Transverse colon (tissue), 4 donors: ENCODE results near the gene INHBC. TPM values are rescaled to one million over a fixed set of nuclear protein-coding genes. Genes with fewer than 3 reads are reported as not detected.

Experiments
- DNase-seq: peaks from one replicate; pipeline ENCODE4 v3.0.0-alpha.2; 2019
- H3K27ac ChIP-seq, 4 donors: fragments of 200-600 bp; sonication (generic); 2 replicates each; pipeline ENCODE4 v1.5.1; 2016 to 2018; ENCODE audit warnings: inconsistent platforms in 4 of 4
- H3K27me3 ChIP-seq: fragments of 200-600 bp; sonication (generic); 2 replicates; pipeline ENCODE4 v1.5.1; 2017; ENCODE audit warnings: inconsistent platforms
- H3K36me3 ChIP-seq, 4 donors: fragments of 200-600 bp; sonication (generic); 2 replicates each; pipeline ENCODE4 v1.5.1; 2017 to 2019; ENCODE audit warnings: inconsistent platforms in 4 of 4
- H3K4me1 ChIP-seq, 4 donors: fragments of 200-600 bp; sonication (generic); 2 replicates each; pipeline ENCODE4 v1.5.1; 2017 to 2020; ENCODE audit warnings: inconsistent platforms in 4 of 4
- H3K4me3 ChIP-seq, 4 donors: fragments of 200-600 bp; sonication (generic); 1 replicate in 1 of 4; 2 replicates in 3 of 4; pipeline versions ENCODE4 v1.5.1 to v1.6.1; 2017 to 2019; ENCODE audit warnings: inconsistent platforms in 4 of 4
- H3K9me3 ChIP-seq, 2 donors: fragments of 200-600 bp; sonication (generic); 2 replicates each; pipeline ENCODE4 v1.5.1; 2017 to 2019; ENCODE audit warnings: inconsistent platforms in 2 of 2
- EP300 ChIP-seq: sonication (generic); formaldehyde crosslinking; IDR thresholded peaks from one replicate; pipeline ENCODE4 v1.6.1; 2017; ENCODE audit warnings: antibody characterized with exemption, low read depth
- POLR2A ChIP-seq: fragments of 450-650 bp; IDR thresholded peaks from one replicate; pipeline ENCODE4 v1.6.1; 2016; ENCODE audit warnings: antibody characterized with exemption, mild to moderate bottlenecking, moderate library complexity
- POLR2AphosphoS5 ChIP-seq, 3 donors: sonication (generic); formaldehyde crosslinking; IDR thresholded peaks; one replicate each; pipeline ENCODE4 v1.6.1; 2016; ENCODE audit warnings: antibody characterized with exemption in 3 of 3
- WGBS, 2 donors: methylation state at CpG; one replicate each; pipeline ENCODE4 v1.1.5; 2018; ENCODE audit warnings: low coverage in 1 of 2; 5-methylcytosine and 5-hydroxymethylcytosine counted together
- in situ Hi-C, 4 donors: fragments of 200-750 bp; cut with MboI; loops; one replicate each; pipeline versions ENCODE4 v1.15.0 to v1.15.1; 2017; ENCODE audit warnings: low sequenced_read_pairs in 3 of 4, low pct_ligation_motif_present in 1 of 4, low pct_unique_long_range_greater_than_20kb in 1 of 4
- intact Hi-C: fragments of 100-400 bp; cut with DNase I; formaldehyde crosslinking; loops from one replicate; pipeline ENCODE4 v1.15.1; 2023; ENCODE audit warnings: low total_unique reads
- total RNA-seq, 4 donors: library from RNA; depleted of rRNA; stranded (reverse); fragments of >200 nt; gene quantifications; one replicate each; pipeline ENCODE4 v1.1.0, GENCODE V29; 2016
- TF ChIP-seq, protein P1 (sequence below), 5 experiments: fragments of 200-600 bp in 3 of 5; fragments of 450-650 bp in 2 of 5; sonication (generic) in 3 of 5; IDR thresholded peaks; 1 replicate in 2 of 5; 2 replicates in 3 of 5; pipeline ENCODE4 v1.5.1; 2016 to 2017; ENCODE audit warnings: antibody characterized with exemption in 5 of 5, inconsistent platforms in 3 of 5, mild to moderate bottlenecking in 2 of 5, moderate library complexity in 1 of 5

INHBC gene
- total RNA-seq, 4 donors from 2014 or later, result not detected

DNA sequence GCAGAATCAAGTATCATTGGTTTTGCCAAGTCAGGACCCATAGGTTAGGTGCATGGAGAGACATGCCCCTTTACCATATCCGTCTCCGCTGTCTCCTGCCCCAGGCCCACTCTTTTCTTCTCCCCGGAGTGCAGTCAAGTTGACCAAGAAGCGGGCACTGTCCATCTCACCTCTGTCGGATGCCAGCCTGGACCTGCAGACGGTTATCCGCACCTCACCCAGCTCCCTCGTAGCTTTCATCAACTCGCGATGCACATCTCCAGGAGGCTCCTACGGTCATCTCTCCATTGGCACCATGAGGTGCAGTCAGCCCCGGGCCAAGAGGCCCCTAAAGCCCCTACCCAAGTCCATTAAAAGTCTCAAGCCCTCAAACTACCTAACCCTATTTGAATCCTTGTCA lies 30.0 kb downstream of the INHBC start:
- no peaks in the 10 kb centered on the region for H3K9me3 ChIP-seq
- no peaks in the 10 kb centered on the region for H3K36me3 ChIP-seq
- in situ Hi-C loops (no loop called here), intact Hi-C loops (no loop called here)
- peaks cover 38% of the 10 kb centered on the region for H3K27me3 ChIP-seq
- TF ChIP-seq POLR2A (no peak), EP300 (no peak), POLR2AphosphoS5 (IDR thresholded peaks at IDR 0.05) (no peak)
- TF ChIP-seq, protein P1, sequence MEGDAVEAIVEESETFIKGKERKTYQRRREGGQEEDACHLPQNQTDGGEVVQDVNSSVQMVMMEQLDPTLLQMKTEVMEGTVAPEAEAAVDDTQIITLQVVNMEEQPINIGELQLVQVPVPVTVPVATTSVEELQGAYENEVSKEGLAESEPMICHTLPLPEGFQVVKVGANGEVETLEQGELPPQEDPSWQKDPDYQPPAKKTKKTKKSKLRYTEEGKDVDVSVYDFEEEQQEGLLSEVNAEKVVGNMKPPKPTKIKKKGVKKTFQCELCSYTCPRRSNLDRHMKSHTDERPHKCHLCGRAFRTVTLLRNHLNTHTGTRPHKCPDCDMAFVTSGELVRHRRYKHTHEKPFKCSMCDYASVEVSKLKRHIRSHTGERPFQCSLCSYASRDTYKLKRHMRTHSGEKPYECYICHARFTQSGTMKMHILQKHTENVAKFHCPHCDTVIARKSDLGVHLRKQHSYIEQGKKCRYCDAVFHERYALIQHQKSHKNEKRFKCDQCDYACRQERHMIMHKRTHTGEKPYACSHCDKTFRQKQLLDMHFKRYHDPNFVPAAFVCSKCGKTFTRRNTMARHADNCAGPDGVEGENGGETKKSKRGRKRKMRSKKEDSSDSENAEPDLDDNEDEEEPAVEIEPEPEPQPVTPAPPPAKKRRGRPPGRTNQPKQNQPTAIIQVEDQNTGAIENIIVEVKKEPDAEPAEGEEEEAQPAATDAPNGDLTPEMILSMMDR (IDR thresholded peaks at IDR 0.05), result no peak
- 89 to 100% methylated on average over 3 to 12 of the region's 12 CpGs for WGBS, 2 donors
- H3K4me3 ChIP-seq, result no peak overlapping the region
- H3K4me1 ChIP-seq, result peaks cover 12 to 32% (median 28%) of the 10 kb centered on the region in 4 donors
- no peak for DNase-seq
- H3K27ac ChIP-seq, result no peak overlapping the region

DNA sequence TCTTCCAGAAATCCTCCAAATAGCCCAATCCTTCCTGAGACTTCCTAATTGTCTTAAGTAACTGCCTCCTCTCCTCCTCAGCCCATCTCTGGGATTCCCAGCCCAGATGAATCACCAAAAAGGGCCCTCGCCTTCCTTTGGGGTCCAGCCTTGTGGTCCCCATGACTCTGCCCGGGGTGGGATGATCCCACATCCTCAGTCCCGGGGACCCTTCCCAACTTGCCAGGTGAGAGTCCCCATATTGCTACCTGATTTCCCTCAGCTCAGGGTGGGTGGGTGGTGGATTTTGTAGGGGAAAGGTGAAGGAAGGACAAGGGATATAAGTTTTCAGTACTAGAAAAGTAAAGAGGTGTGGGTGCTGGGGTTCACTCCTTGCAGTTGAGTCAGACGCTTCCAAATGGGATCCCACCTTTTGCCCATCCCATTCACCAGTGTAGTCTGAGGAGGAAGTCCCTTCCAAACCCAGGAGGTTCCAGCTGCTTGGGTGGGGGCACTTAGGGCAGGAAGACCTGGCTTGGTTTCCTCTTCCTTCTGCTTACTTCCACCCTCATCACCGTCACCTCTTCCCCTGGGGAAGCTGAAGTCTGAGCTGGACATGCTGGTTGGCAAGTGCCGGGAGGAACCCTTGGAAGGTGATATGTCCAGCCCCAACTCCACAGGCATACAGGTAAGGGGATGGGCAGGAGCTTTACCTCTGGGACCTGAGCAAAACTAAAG lies 30.6 kb downstream of the INHBC start:
- H3K27me3 ChIP-seq, result peaks cover 36% of the 10 kb centered on the region

DNA sequence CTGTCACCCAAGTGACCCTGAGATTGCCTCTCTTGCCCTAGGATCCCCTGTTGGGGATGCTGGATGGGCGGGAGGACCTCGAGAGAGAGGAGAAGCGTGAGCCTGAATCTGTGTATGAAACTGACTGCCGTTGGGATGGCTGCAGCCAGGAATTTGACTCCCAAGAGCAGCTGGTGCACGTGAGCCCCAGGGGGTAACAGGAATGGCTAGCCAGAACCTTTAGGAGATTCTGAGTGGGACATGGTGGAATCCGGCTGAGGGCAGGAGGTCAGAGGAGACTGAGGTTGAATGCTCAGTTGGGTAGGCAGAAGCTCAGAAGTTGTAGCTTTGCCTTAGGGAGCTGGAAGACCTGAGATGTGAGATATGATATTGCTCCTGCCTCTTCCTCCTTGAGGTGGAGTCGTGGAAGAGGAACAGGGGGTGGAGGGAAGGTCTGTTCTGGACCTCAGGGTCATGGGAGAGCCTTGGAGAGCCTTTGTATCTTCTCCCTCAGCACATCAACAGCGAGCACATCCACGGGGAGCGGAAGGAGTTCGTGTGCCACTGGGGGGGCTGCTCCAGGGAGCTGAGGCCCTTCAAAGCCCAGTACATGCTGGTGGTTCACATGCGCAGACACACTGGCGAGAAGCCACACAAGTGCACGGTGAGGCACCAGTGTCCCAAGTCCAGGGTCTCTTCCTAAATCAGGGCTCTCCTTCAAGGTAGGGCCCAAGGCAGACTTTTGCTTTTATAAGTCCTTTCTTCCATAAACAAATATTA lies 31.3 kb downstream of the INHBC start:
- Histone ChIP-seq H3K9me3 (no peaks in the 10 kb centered on the region), H3K4me1 (peaks cover 5 to 27% (median 17%) of the 10 kb centered on the region in 4 donors), H3K27ac (no peak overlapping the region), H3K36me3 (no peaks in the 10 kb centered on the region), H3K27me3 (peaks cover 29% of the 10 kb centered on the region), H3K4me3 (no peak overlapping the region)
- WGBS, 2 donors, result 75 to 79% methylated on average over 8 to 14 of the region's 14 CpGs
- in situ Hi-C loops, result loop anchor here in 1 of 4 donors (5.0 kb wide), 1 partner anchor 161 kb away; no protein-coding TSS in a partner anchor
- TF ChIP-seq POLR2AphosphoS5 (IDR thresholded peaks at IDR 0.05) (no peak), POLR2A (no peak), EP300 (no peak)
- TF ChIP-seq, protein P1 (IDR thresholded peaks at IDR 0.05), result no peak
- intact Hi-C loops, result no loop called here
- no peak for DNase-seq

More for the DNA sequence above, 30.6 kb downstream of the INHBC start:
- no peaks in the 10 kb centered on the region for H3K36me3 ChIP-seq
- WGBS, 2 donors, result 71 to 85% methylated on average over 2 to 6 of the region's 6 CpGs
- no peak overlapping the region for H3K27ac ChIP-seq
- peaks cover 12 to 28% (median 22%) of the 10 kb centered on the region in 4 donors for H3K4me1 ChIP-seq
- no peak for DNase-seq
- no peaks in the 10 kb centered on the region for H3K9me3 ChIP-seq
- intact Hi-C loops, result no loop called here
- in situ Hi-C loops, result loop anchor here in 1 of 4 donors (5.0 kb wide), 1 partner anchor 162 kb away; no protein-coding TSS in a partner anchor
- no peak overlapping the region for H3K4me3 ChIP-seq
- TF ChIP-seq POLR2AphosphoS5 (IDR thresholded peaks at IDR 0.05) (no peak), EP300 (no peak), POLR2A (no peak)
- TF ChIP-seq, protein P1 (IDR thresholded peaks at IDR 0.05), result no peak

DNA sequence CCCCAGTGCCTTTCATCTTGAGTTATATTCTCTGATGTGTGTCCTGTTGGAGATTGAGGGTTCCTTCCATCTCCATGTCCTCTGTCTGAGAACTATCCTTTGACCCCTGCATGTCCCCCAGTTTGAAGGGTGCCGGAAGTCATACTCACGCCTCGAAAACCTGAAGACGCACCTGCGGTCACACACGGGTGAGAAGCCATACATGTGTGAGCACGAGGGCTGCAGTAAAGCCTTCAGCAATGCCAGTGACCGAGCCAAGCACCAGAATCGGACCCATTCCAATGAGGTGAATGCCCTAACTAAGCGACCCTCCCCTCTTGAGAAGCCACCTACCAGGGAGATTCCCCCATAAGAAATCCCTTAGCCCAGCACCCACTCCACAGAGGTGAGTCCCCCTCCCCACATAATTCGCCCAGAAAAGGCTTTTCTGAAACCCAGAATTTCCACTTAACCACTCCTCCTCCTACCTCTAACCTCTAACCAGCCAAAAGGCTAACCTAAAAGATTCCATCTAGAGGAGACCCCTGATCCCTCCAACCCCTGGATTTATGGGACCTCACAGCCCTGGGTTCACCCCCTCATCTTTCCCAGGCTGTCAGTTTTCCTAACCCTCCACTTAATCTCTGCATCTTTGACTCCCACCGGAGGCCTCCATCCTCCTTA lies 32.8 kb downstream of the INHBC start:
- intact Hi-C loops (no loop called here), in situ Hi-C loops (loop anchor here in 1 of 4 donors (5.0 kb wide), 1 partner anchor 160 kb away; no protein-coding TSS in a partner anchor)
- no peaks in the 10 kb centered on the region for H3K36me3 ChIP-seq
- peaks cover 0 to 20% (median 7%) of the 10 kb centered on the region in 4 donors for H3K4me1 ChIP-seq
- no peak overlapping the region for H3K27ac ChIP-seq
- no peaks in the 10 kb centered on the region for H3K9me3 ChIP-seq
- peaks cover 23% of the 10 kb centered on the region for H3K27me3 ChIP-seq
- WGBS, 2 donors, result 81 to 93% methylated on average over 2 to 12 of the region's 12 CpGs
- no peak for DNase-seq
- TF ChIP-seq POLR2AphosphoS5 (IDR thresholded peaks at IDR 0.05) (no peak), EP300 (no peak), POLR2A (no peak)
- TF ChIP-seq, protein P1 (IDR thresholded peaks at IDR 0.05), result no peak
- no peak overlapping the region for H3K4me3 ChIP-seq
